HG03571 (cell line): ENCODE data around the gene TNFSF13.

Experiments
- ATAC-seq: cut with Tn5 transposase; IDR thresholded peaks from one replicate; pipeline ENCODE4 v1.9.1; 2021; ENCODE audit not compliant: unreplicated experiment

TNFSF13 gene, protein sequence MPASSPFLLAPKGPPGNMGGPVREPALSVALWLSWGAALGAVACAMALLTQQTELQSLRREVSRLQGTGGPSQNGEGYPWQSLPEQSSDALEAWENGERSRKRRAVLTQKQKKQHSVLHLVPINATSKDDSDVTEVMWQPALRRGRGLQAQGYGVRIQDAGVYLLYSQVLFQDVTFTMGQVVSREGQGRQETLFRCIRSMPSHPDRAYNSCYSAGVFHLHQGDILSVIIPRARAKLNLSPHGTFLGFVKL

DNA sequence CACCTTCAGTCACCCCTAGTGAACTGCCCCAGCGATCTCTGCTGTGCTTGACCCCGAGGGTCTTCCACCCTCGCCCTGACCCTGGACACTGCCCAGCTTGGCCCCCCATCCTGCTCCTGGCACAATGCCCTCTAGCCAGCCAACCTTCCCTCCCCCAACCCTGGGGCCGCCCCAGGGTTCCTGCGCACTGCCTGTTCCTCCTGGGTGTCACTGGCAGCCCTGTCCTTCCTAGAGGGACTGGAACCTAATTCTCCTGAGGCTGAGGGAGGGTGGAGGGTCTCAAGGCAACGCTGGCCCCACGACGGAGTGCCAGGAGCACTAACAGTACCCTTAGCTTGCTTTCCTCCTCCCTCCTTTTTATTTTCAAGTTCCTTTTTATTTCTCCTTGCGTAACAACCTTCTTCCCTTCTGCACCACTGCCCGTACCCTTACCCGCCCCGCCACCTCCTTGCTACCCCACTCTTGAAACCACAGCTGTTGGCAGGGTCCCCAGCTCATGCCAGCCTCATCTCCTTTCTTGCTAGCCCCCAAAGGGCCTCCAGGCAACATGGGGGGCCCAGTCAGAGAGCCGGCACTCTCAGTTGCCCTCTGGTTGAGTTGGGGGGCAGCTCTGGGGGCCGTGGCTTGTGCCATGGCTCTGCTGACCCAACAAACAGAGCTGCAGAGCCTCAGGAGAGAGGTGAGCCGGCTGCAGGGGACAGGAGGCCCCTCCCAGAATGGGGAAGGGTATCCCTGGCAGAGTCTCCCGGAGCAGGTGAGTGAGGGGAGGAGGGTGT lies at the start of gene TNFSF13:
Gene TNFSF13 (plus strand): TSS at position 207 of the 776 bp plus-strand sequence. CDS start 290 bp downstream, at position 497.
- no peak for ATAC-seq

DNA sequence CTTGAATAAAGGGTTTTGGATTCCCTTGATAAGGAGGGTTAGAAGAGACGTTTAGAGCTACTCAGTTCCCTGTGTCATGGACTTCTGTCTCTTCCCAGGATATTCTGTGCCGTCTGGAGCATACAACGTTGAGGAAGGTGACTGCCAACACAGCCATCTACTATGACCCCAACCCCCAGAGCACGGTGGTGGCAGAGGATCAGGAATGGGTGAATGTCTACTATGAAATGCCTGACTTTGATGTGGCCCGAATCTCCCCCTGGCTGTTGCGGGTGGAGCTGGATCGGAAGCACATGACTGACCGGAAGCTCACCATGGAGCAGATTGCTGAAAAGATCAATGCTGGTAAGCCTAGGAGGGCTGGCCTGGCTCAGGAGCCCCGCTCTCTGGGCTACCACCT lies 49.7 kb upstream of the TNFSF13 start:
- no peak for ATAC-seq

DNA sequence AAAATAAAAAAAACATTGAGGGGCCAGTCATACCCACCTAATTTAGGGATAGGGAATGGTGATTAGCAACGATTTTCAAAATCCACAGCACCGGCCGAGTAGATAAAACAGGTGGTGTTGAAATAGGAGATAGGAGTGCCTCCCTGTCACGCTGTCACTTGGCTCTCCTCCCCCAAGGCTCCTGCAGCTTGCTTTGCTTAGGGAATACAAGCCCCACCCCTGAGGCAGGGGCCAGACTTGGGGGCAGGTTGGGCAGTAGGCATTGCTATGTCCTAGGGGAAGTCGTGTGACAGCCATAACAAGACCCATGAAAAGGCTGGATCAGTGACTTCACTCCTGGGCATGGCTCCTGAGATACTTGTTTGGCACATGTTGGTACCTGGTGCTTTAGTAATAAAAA lies 48.6 kb upstream of the TNFSF13 start:
- ATAC-seq: no peak

DNA sequence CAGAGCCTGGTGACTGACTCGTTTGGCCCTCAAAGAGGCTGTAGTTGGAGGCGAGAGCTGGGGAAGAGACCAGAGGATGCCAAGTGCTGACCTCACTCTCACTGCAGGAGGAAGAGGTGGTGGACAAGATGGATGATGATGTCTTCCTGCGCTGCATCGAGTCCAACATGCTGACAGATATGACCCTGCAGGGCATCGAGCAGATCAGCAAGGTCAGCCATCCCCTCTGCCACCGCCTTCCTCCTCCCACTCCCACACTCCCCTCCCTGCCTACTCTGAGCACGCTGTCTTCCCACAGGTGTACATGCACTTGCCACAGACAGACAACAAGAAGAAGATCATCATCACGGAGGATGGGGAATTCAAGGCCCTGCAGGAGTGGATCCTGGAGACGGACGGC lies 47.4 kb upstream of the TNFSF13 start:
- ATAC-seq: no peak

DNA sequence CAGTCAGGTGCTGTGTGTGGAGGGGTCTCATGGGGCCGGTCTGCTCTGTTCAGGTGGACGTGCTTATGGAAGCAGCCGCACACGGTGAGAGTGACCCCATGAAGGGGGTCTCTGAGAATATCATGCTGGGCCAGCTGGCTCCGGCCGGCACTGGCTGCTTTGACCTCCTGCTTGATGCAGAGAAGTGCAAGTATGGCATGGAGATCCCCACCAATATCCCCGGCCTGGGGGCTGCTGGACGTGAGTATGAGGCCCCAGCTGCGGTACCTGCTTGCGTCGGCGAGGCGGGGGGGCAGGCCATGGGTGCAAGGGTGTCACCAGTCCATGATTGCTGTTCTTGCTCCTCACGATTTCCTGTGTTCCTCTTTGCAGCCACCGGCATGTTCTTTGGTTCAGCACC lies 46.4 kb upstream of the TNFSF13 start:
- no peak for ATAC-seq

DNA sequence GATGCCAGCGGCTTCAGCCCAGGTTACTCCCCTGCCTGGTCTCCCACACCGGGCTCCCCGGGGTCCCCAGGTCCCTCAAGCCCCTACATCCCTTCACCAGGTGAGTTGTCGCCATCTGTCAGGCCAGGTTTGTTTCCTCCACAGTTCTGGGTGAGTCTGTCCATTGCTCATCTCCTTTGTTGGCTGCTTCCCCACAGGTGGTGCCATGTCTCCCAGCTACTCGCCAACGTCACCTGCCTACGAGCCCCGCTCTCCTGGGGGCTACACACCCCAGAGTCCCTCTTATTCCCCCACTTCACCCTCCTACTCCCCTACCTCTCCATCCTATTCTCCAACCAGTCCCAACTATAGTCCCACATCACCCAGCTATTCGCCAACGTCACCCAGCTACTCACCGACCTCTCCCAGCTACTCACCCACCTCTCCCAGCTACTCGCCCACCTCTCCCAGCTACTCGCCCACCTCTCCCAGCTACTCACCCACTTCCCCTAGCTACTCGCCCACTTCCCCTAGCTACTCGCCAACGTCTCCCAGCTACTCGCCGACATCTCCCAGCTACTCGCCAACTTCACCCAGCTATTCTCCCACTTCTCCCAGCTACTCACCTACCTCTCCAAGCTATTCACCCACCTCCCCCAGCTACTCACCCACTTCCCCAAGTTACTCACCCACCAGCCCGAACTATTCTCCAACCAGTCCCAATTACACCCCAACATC lies 45.6 kb upstream of the TNFSF13 start:
- ATAC-seq: no peak

DNA sequence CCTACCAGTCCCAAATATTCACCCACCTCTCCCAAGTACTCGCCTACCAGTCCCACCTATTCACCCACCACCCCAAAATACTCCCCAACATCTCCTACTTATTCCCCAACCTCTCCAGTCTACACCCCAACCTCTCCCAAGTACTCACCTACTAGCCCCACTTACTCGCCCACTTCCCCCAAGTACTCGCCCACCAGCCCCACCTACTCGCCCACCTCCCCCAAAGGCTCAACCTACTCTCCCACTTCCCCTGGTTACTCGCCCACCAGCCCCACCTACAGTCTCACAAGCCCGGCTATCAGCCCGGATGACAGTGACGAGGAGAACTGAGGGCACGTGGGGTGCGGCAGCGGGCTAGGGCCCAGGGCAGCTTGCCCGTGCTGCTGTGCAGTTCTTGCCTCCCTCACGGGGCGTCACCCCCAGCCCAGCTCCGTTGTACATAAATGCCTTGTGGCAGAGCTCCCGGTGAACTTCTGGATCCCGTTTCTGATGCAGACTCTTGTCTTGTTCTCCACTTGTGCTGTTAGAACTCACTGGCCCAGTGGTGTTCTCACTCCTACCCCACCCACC lies 44.6 kb upstream of the TNFSF13 start:
- ATAC-seq: no peak

DNA sequence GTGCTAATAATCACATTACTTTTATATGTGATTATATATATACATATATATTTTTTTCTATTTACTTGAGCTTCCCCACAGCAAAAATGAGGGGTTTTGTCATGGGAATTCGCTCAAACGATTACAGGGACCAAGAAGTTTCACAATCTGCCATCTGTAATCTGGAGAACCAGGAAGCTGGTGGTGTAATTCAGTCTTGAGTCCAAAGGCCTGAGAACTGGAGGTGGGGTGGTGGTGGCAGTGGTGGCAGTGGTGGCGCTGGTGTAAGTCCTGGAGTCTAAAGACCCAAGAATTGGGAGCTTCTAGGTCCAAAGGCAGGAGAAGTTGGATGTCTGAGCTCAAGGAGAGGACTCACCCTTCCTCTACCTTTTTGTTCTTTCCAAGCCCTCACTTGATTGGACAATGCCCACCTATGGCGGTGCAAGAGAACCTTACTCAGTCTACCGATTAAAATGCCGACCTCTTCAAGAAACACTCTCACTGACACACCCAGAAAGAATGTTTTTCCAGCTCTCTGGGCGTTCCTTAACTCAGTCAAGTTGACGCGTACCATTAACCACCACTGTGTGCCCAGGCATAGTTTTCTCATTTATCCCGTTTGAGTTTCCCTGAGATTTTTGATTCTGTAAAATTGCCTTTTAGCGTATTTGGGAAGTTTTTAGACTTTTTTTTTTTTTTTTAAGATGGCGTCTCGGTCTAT lies 42.5 kb upstream of the TNFSF13 start:
- no peak for ATAC-seq

DNA sequence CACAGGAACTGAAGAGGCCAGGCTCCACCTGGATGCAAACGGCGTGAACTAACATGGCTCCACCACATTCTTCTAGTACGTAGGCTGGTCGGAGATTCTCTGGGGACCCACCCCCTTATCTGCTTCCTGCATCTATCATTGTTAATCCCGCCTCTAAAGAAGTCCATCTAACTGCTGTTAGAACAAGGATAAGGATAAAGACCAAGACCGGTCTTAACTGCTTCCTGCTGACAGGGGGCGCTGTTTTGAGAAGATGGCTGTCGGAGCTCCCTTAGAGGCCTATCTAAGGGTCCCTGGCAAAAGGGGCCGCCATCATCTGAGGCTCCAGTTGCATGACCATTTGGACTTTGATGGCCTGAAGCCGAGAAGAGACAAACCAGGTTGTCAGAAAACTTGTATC lies 35.5 kb upstream of the TNFSF13 start:
- ATAC-seq: no peak

DNA sequence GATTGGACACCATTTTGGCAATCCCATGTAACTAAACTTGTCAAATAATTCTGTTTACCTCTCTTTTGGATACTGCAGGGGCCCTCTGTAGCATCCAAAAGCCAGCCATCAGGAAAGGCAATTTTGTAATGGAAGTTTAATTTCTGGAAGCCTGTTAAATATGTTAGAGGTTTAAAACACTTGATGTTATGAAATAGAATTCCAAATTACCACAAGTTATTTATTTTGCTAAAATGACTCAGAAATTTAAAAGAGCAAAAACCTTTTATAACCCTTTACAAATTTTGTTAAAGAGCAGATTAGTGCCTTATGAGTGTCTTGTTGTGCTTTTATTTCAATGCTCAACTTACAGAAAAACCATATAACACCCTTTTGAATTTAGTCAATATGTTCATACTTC lies 29.7 kb upstream of the TNFSF13 start:
- no peak for ATAC-seq

DNA sequence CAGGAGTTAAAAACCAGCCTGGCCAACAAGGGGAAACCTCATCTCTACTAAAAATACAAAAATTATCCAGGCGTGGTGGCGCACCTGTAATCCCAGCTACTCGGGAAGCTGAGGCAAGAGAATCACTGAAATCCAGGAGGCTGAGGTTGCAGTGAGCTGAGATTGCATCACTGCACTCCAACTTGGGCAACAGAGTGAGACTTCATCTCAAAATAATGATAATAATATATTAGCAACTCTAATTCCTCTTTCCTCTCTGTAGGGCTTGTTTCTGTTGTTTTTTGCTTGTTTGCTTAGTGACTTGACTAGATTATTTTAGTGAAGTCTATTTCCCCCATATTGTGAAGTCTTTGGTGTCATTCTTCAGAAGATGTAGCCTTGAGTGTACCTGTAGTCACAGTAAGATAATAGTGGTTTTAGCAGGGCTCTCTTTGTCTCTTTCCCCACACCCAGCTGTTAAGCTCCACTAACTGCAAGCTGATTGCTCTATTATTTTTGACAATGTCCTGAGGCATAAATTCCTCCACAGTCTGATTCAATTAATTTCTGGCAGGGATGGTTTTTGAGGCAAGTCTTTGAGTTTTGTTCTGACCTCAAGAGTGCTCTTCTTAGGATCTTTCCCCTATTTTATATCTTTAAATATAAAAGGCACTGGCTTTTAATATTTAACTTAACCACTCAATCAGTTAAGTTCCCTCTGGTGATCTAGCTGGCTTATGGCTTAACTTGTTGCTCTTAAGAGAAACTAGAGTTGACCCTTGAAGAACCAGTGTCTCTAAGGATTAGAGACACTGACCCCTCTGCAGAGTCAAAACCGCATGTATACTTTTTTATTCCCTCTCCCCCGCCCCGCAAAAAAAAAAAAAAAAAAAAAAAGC lies 28.3 kb upstream of the TNFSF13 start:
- ATAC-seq: no peak

DNA sequence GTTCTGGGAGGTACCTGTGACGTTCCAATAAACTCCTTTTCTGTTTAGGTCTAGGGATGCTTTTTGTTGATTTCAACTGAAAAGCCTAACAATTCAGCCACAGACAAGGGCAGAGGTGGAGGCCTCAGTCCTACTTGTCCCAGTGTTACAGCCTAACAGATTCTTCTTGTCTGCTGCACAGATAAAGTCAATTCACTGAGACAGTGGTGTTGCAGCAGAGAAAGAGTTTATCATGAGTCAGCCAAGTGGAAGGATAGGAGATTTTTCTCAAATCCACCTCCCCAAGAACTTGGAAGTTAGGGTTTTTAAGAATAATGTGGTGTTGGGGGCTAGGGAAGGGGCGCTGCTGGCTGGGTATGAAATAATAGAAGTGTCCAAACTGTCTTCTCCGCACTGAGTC lies 20.5 kb upstream of the TNFSF13 start:
- no peak for ATAC-seq

DNA sequence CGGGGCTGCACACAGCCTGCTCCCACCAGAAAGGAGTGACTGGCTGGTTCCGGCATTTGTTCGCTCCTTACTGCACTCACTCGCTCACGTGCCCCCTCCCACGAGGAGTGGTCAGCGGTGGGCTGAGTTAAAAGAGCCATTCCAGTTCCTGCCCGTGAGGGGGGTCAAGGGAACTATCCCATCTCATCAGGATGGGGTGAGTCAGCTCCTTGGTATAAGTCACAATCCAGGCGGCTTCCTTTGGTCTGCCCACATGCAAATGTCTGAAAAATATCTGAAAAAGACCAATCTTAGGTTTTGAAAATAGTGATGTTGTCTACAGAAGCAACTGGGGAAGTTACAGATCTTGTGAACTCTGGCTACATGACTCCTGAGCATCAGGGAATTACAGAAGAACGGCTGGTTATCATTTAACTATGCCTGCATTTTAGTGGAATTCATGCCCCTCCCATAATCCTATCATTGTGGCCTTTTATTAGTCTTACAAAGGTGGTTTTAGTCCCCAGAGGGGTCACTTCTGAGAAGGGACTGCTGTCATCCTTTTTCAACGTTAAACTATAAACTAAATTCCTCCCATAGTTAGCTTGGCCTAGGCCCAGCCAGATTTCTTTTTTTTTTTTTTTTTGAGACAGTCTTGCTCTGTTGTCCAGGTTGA lies 19.5 kb upstream of the TNFSF13 start:
- no peak for ATAC-seq

DNA sequence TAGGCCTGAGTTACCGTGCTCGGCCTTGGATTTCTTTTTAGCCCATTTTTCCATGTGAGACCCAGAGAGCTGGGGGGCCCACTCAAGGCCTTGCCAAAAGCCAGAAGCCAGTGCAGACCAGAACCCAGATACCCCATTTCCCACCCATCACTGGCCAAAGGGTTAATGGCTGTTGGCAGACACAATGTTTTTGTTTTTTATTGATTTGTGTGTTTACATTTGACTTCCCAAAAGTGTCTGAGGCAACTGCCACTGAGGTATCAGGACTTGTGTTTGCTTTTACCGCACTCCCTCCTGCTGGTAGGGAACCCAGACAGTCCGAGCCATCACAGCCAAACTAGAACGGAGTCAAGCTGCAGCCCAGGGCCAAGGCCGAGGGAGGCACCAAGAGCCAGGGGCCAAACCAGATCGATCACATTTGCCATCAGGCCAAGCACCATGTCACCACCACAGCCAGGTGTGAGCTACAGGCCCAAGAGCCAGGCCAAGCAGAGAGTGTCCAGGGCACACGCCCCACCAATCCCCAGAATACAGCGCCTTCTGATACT lies 17.4 kb upstream of the TNFSF13 start:
- ATAC-seq: no peak

DNA sequence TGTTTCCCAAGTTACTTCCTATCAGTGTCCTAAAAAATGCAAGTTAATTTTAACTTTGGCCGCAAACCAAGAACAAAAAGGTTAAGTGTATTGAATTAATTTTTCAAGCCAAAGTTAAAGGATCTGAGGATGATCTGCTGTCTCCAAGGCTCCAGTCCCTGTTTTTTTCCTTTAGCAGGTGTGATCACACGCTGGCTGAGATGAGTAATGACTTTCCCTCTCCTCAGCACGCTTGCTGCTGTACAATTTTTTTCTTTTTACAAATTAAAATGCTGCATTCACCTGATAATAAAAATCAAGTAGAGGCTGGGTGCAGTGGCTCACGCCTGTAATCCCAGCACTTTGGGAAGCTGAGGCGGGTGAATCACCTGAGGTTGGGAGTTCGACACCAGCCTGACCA lies 13.6 kb upstream of the TNFSF13 start:
- no peak for ATAC-seq

DNA sequence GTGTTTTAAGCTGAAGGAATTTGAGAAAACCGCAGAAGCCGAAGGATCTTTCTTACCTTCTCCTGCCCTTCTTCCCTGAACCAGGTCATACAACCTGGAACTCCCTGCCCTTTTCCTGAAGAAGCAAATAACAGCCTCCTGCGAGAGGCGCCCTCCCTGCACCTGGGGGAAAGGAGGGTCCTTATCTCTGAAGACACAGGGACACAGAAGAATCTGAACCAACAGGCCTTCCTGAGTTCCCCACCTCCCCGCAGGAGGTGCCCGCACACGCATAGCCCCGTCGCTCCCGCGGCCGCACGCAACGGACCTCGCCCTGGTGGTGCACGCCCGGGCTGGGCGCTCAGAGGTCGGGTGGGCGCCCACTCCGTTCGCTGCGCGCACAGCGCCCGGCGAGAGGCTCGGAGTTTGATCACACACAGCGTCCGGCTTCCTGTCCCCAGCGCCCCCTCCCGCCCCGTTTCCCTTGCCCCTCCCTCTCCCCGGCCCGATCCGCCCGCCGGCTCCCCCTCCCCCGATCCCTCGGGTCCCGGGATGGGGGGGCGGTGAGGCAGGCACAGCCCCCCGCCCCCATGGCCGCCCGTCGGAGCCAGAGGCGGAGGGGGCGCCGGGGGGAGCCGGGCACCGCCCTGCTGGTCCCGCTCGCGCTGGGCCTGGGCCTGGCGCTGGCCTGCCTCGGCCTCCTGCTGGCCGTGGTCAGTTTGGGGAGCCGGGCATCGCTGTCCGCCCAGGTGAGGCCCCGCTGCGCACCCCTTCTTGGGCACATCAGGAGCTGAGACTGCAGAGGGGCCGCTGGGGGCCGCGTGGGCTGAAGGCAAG lies 9.8 kb upstream of the TNFSF13 start, which contains the start of gene TNFSF12:
Gene TNFSF12 (plus strand): TSS at position 474 of the 816 bp plus-strand sequence. CDS start 96 bp downstream, at position 570.
- ATAC-seq: no peak

DNA sequence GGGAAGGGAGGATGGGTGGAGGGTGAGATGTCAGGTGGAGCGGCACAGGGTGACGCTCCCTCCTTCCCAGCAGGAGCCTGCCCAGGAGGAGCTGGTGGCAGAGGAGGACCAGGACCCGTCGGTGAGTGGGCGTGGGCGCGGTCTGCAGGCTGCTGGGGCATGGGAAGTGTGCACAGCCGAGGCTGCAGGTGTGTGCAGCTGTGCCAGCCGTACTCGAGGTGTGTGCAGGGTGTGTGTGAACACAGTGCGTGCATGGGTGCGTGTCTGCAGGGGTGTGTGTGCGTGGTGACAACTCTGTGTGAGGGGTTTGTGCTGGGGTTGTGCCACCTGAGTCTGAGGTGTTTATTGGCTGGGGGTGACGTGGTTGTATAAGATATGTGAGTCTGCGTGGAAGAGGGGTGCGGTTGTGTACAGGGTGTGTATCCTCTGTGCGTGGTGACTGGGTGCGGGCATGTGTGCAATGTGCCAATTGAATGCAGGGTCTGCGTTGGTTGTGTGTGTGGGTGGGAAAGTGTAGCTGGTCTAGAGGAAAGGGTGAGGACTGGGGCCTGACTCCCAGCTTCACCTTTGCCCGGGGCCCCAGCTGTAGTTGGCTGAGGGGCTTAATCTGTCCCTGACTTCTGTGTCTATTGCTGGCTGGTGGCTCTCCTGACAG lies 9.0 kb upstream of the TNFSF13 start:
- no peak for ATAC-seq

DNA sequence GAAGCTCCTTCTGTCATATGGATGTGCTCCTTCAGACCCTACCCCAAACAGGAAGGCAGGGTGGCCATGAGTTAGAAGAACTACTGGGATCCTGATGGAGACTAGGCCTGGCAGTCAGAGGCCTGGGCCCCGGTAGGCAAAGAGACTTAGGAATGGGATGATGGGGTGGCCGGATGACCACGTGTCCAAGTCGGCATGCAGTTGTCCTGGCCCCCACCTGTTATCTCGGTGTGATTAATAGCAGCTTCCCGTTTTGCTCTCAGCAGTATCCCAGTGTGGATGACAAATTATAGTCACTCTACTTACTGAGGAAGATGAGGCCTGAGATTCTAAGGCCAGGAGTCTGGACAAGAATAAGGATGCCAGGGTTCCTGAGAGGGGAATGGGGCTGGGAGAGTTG lies 8.2 kb upstream of the TNFSF13 start:
- ATAC-seq: no peak
